G401 (cell line): ENCODE results near the gene IL21R. TPM values are rescaled to one million over a fixed set of nuclear protein-coding genes. Genes with fewer than 3 reads are reported as not detected.

ENCODE experiments used
- DNase-seq: peaks from one replicate; pipeline ENCODE4 v3.0.0-alpha.2; 2015; ENCODE audit warnings: low spot score
- in situ Hi-C: cut with HindIII; loops from 2 replicates; pipeline ENCODE4 v1.10.0; 2016; ENCODE audit warnings: low sequenced_read_pairs, mixed read lengths
- total RNA-seq: library from RNA; depleted of rRNA; stranded (reverse); fragments of >200 nt; shearing (Covaris generic); gene quantifications from 2 replicates; pipeline ENCODE4 v1.2.3, GENCODE V29; 2014

The IL21R gene
- total RNA-seq, 1 experiment from 2014 or later = not detected

DNA sequence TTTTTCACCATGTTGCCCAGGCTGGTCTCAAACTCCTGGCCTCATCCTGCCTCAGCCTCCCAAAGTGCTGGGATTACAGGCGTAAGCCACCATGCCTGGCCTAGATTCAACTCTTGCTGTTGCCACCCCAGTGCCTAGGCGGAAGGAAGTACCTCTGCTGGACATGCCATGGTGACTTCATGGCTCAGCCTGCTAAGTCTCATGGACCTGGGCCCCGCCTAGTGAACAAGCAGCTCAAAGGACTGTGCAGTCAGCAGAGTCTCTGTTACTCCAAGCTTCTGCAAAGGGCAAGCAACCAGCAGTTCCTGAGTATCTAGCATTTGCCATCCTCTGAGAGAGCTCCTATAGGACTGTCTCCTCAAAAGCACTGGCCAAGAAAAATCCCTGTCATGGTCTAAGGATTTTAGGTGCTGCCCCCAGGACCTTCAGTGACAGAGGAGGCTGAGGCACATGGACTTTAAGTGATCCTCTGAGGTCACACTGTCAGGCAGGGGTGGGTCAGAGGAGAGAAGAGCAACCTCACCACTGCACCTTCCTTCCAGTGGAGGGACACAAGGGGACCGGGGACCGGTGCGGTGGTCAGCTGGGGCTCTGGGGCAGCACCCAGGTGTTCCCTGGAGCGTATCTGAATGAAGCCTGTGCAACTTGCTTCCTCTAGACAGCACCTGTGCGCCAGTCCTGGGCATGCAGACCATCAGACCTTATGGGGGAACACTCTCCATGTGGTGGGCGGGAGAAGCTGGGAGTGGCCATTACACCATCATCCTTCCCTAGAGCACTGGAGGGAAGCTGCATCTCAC, 71.3 kb downstream of the IL21R start:
- in situ Hi-C loops = no loop called here
- DNase-seq = no peak

GRCh38 chr16:27474041-27474440, 72.1 kb downstream of the IL21R start:
- in situ Hi-C loops = no loop called here
- DNase-seq = no peak

GRCh38 chr16:27474921-27475320, 72.9 kb downstream of the IL21R start:
- DNase-seq = no peak
- in situ Hi-C loops = no loop called here

DNA sequence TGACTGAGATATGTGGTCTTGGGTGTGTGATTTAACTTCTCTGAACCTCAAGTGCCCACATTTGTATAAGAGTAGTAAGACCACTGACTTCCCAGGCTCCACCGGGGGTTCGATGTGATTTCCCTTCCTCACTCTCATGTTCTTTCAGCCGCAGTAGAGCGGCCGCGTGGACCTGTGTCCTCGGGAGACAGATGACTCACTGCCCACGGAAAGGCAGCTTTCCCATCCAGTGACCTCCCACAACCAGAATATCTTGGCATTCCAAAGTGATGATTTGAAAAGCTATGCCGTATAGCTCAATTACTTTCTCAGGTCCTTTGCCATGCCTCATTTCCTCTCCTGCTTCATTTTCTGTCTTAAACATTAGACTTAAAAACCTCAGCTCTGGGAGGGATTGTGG, 73.6 kb downstream of the IL21R start:
- in situ Hi-C loops = no loop called here
- DNase-seq = no peak

DNA sequence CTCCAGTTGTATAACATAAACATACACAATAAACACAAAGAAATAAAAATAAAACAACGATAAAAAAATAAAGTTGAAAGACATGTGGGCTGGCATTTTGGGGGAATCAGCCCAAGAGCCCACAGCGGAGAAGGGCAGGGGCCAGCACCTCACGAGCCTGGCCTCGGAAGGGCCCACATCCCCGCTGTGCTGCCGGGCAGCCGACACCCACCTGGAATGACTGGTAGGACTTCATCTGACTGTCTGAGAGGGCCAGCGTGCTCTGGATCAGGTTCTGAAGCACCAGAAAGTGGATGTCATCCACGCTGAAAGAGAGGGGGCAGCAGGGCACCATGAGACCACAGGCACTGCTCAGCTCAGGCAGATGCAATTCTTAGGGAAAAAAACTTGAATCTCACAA, 74.3 kb downstream of the IL21R start:
- in situ Hi-C loops = no loop called here
- no peak for DNase-seq

DNA sequence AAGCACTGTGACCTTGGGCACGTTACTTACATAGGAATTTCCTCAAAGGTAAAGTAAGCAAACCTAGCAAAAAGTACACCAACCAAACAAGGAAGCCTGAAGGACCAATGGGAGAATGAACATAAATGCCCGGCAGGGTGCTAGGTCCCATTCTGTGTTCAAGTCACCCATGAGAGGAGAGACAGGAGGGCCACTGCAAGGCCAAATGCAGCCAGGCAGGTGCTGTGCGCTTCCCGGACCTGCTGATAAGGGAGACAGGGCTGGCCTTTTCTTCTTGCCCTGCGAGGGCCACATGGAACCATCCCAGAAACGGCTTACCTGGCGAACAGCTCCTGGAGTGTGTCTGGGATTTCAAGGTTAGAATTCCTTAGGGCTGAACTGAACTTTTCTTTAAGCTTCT, 78.8 kb downstream of the IL21R start:
- in situ Hi-C loops = no loop called here
- no peak for DNase-seq

DNA sequence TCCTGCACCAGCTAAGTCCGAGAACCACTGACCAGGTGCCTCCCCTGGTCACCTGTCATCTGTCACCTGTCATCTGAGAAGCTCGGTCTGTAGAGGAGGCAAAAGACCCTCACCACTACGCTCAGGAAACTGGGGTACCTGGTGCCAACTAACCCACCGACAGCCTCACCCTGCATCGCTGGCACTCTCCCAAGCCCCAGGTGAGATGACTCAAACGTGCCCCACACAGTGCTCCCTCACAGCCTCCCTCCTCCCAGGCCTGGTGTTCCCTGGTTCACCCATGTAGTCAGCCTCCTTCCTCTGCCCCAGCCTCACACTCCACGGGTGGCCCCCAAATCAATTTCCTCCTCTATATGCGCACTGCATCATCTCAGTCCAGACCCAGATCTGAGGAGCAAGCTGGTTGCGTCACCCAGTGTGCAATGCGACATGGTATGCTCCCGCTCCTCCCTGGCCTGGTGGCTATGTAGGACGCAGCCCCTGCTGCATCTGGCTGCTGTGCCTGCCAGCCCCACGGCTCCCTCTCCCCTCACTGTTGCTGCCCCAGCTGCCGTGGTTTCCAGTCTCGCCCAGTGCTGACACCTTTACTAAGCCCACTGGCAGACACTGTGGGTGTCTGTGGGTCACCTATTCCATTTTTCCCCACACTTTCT, 79.4 kb downstream of the IL21R start:
- in situ Hi-C loops = no loop called here
- no peak for DNase-seq

DNA sequence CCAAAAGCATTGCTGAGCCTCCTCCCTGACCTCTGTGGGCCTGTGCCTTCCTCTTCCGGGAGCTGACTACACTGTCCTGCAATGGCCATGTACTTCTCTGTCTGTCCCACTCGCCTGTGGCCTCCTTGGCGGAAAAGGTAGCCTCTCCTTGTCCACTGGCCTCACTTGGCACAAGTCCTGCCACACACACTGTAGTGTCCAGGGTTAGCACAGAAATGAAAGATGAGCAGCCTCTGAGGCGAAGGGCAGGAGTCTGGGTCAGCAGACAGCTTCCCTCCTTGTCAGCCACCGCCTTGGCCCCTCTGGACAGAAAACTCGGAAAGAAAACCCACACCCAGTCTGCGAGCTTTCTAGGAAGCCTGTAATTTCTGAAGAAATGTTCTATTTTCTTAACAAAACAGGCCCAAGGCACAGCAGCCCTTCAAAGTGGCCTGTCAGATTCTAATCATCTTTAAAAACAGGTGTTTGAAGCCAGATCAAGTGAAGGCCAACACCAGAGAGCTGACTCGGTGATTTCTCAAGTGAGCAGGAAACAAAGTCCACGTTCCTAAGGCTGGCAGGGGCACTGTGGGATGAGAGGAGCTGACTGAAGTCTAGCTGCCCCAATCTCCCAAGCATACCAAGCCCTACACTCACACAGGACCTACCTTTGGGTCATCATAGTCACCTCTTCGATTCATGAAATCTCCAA, 80.6 kb downstream of the IL21R start:
- in situ Hi-C loops = no loop called here
- no peak for DNase-seq

- in situ Hi-C loops = no loop called here
- no peak for DNase-seq
Measured at GRCh38 chr16:27483088-27483437, 81.1 kb downstream of the IL21R start.

DNA sequence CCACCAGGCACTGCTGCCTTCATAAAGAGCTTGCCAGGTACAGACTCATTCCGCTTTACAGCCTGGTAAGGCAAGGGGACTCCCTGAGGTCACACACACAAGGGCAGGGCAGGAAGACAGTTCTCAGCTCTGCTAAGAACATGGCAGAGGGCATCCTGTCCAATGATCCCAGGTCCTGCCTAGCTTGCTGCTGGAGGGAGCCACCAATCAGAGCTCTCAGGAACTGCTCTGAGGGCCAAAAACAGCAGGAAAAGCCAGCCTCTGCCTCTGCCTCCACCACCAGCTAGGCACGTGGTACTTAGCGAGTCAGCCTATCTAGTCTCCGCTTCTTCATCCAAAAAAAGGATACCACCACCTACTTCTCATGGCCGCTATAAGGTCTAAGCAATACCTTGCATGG, 81.7 kb downstream of the IL21R start:
- in situ Hi-C loops = no loop called here
- no peak for DNase-seq

DNA sequence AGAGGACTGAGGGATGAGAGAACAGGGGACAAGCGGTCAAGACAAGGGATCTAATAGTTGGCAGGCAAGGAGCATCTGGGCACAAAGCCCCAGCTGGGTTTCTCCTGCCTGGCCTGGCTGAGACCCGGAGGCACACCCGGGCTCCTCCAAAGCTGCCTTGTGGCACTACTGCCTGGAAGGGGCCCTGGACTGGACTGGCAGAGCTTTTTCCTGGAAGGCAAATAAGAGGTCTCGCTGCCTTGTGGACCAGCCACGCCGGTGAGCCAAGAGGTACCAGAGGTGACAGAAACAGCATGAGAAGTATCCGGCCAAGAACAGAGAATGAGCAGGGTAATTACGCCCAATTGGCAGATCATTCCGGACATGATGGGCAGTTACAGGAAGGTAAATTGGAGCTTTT, 83.2 kb downstream of the IL21R start:
- in situ Hi-C loops = no loop called here
- DNase-seq = peak; percentile 2

- in situ Hi-C loops = no loop called here
- DNase-seq = no peak
Measured at GRCh38 chr16:27485811-27486210, 83.8 kb downstream of the IL21R start.

- in situ Hi-C loops = no loop called here
Measured at GRCh38 chr16:27486344-27486743, 84.4 kb downstream of the IL21R start.

DNA sequence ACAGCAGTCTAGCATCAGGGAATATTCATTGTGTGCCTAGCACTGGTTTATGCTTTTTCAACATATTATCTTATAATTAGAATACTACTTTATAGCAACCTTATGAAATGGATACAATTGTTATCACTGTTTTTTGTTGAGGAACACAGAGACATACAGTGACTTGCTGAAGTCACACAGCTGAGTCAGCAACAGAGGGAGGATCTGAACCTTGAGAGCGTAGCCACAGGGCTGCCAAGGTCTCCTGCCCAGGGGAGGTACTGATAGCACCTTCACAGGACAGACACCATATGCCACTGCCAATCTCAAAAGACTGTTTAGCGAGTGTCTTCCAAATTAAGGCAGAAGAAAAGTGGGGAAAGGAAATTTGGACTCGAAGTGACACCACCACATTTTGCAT, 84.8 kb downstream of the IL21R start:
- DNase-seq = no peak
- in situ Hi-C loops = no loop called here

More at GRCh38 chr16:27486344-27486743, 84.4 kb downstream of the IL21R start:
- no peak for DNase-seq

GRCh38 chr16:27489421-27489820, 87.4 kb downstream of the IL21R start:
- in situ Hi-C loops = no loop called here
- no peak for DNase-seq

DNA sequence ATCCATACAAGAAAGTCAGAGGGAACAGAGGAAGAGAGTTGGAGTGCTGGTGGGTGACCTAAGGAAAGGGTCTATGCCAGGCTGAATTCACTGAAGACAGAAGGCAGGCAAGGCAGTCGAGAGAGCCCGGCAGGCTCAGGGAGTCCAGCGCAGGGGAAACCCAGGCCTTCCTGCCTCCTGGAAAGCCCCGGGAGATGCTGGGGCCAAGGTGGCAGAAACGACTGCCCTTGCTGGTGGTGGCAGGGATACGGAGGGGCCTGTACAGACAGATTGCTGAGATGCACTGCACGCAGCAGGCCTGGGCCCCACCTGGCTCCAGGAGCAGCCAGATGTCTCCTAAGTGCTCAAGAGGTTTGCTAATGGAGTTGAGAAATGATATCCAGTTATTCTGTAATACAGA, 87.9 kb downstream of the IL21R start:
- in situ Hi-C loops = no loop called here
- no peak for DNase-seq

DNA sequence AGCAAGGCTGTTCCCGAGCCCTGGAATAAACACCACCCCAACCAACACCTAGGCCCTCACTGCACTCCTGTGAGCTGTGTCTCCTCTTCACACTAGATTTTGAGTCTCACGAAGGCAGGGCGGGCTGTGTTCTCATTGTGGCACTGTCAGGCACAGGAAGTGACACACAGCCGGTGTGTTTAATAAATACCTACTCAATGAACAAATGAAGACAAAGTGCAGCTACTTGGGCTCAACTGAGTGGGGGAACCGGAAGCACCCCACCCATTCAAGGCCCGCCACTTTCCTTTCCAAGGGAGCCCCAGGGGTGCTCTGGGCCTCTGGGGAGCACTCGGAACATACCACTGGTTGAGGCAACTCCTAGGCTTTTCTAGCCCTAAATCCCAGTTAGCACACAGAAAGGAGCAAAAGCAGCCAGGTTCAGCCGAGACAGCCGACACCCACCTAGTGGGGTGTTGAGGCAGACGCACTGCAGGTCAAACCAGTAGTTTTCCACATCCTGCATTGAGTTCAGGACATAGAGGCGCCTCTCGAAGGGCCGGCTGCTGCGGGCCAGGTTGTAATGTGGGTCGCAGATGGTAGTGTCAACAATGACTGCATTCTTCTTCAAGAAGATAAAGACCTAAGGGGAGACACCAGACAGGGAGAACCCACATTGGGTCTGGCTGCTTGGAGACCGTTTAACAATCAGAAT, 90.1 kb downstream of the IL21R start:
- DNase-seq = no peak
- in situ Hi-C loops = no loop called here

GRCh38 chr16:27492588-27492979, 90.6 kb downstream of the IL21R start:
- DNase-seq = no peak
- in situ Hi-C loops = no loop called here

GRCh38 chr16:27495191-27495590, 93.2 kb downstream of the IL21R start:
- in situ Hi-C loops = no loop called here
- peak; percentile 60 for DNase-seq
